ENCODE measurements around the gene PMEL. TPM values are rescaled to one million over a fixed set of nuclear protein-coding genes. Genes with fewer than 3 reads are reported as not detected.
"Not testable (repeated sequence)": the region's sequence is repeated elsewhere in the genome, so short reads cannot be mapped to it uniquely, and the experiment has no call there.

Gene PMEL
- total RNA-seq, 4 donors from 2014 or later: 1.7 to 5.8 (median 3.0) TPM

DNA sequence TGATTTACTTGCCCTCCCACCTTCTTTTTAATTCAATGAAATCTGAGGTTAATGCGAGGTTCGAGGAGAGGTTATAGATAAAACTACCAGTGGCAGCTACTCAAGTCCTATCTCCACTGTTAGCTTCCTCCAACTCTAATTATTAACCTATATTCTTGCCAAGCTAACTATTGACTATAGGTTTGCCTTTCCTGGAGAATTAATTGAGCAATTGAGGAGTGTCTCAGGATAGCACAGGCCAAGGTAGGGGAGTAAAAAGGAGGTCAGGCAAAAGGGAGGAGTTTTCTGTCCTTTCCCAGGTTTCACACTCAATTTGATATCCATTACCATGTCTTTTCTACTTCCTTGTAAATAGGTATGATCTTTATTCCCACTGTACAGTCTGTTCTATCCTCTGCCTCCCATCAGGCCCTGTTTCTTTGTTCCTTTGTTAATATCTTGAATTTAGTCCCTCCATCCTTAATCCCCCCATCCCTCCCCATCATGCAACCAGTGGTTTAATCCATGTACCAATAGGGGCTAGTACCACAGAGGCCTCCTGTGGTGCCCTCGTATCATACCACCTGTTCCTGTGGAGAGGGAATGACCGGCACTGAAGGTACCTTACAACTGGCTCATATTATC, 27.5 kb upstream of the PMEL start:
- H3K4me3 ChIP-seq (replicated peaks in 1 of 3): no peak overlapping the region
- H3K36me3 ChIP-seq: peaks cover 42 to 57% of the 10 kb centered on the region in 2 donors
- TF ChIP-seq, protein P1, sequence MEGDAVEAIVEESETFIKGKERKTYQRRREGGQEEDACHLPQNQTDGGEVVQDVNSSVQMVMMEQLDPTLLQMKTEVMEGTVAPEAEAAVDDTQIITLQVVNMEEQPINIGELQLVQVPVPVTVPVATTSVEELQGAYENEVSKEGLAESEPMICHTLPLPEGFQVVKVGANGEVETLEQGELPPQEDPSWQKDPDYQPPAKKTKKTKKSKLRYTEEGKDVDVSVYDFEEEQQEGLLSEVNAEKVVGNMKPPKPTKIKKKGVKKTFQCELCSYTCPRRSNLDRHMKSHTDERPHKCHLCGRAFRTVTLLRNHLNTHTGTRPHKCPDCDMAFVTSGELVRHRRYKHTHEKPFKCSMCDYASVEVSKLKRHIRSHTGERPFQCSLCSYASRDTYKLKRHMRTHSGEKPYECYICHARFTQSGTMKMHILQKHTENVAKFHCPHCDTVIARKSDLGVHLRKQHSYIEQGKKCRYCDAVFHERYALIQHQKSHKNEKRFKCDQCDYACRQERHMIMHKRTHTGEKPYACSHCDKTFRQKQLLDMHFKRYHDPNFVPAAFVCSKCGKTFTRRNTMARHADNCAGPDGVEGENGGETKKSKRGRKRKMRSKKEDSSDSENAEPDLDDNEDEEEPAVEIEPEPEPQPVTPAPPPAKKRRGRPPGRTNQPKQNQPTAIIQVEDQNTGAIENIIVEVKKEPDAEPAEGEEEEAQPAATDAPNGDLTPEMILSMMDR (IDR thresholded peaks at IDR 0.05): no peak
- no peak for TF ChIP-seq POLR2A (IDR thresholded peaks at IDR 0.05)
- no peaks in the 10 kb centered on the region for H3K27me3 ChIP-seq
- intact Hi-C loops (cut with DNase I): loop anchor here (5.0 kb wide), 1 partner anchor 34 kb away; no protein-coding TSS in a partner anchor
- no peak for DNase-seq
- H3K27ac ChIP-seq: no peak overlapping the region
- H3K9me3 ChIP-seq: no peaks in the 10 kb centered on the region
- H3K4me1 ChIP-seq: peaks cover 9% of the 10 kb centered on the region in 2 donors
- 89 to 91% methylated on average over 4 of the region's 4 CpGs for WGBS, 2 donors

DNA sequence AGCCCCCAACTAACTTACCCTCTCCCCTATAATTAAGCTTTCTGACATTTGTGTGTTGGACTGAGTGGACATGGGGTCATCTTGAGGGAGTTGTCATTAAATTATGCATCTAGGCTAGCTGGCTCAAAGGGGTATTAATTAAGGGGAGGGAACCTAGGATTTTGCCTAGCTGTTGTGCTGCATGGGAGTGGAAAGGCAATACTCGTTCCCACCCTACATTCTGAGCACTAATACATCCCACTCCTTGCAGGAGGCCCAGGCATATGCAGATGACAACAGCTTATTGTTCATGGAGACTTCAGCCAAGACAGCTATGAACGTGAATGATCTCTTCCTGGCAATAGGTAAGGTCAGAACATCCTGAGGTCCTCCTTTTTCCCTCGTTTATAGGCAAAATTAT, 25.3 kb upstream of the PMEL start:
- WGBS, 2 donors: 88 to 90% methylated on average over 3 of the region's 3 CpGs

DNA sequence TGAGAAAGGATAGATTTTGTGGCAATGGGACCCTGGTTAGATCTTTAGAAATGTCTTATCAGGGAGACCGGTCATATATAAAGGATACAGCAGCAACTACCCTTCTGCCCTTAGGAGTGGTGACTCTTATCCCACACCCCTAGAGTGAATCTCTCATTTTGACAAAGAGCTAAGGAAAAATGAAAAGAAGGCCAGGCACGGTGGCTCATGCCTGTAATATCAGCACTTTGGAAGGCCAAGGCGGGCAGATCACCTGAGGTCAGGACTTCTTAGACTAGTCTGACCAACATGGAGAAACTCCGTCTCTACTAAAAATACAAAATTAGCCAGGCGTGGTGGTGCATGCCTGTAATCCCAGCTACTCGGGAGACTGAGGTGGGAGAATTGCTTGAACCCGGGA, 20.1 kb upstream of the PMEL start:
- DNase-seq; intact Hi-C loops (cut with DNase I); H3K27ac ChIP-seq; H3K27me3 ChIP-seq; H3K4me1 ChIP-seq; H3K9me3 ChIP-seq; H3K4me3 ChIP-seq (replicated peaks in 1 of 3): not testable (repeated sequence)
- peaks cover 42 to 58% of the 10 kb centered on the region in 2 donors for H3K36me3 ChIP-seq
- 83 to 87% methylated on average over 7 of the region's 7 CpGs for WGBS, 2 donors

More for the DNA sequence above, 25.3 kb upstream of the PMEL start:
- H3K36me3 ChIP-seq: peaks cover 60 to 73% of the 10 kb centered on the region in 2 donors
- no peaks in the 10 kb centered on the region for H3K9me3 ChIP-seq
- H3K4me3 ChIP-seq (replicated peaks in 1 of 3): no peak overlapping the region
- DNase-seq: no peak
- intact Hi-C loops (cut with DNase I): loop anchor here (5.0 kb wide), 1 partner anchor 36 kb away; no protein-coding TSS in a partner anchor
- H3K27me3 ChIP-seq: no peaks in the 10 kb centered on the region
- H3K27ac ChIP-seq: no peak overlapping the region
- TF ChIP-seq, protein P1 (IDR thresholded peaks at IDR 0.05): no peak
- no peak for TF ChIP-seq POLR2A (IDR thresholded peaks at IDR 0.05)
- H3K4me1 ChIP-seq: no peaks in the 10 kb centered on the region

DNA sequence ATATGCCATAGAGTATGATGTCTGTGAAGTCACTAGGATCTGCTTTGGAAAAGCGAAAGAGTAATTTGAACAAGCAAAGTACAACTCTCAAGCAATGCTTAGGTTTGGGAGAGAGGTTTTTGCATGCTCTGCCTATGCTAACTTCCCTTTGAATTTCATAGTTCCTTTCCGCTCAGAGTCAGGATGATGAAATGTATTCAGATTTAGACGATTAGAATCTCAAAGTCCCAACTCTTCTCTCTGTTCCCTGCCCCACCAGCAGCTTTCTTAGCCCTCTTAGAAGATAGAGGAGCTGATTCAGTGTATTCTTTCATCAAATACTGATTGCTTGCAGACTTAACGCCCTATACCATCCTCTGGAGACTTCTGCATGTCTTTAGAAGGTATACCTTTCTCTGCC, 19.5 kb upstream of the PMEL start:
- peaks cover 35 to 58% of the 10 kb centered on the region in 2 donors for H3K36me3 ChIP-seq
- DNase-seq: no peak
- H3K9me3 ChIP-seq: no peaks in the 10 kb centered on the region
- 90 to 95% methylated on average over 4 of the region's 4 CpGs for WGBS, 2 donors
- H3K4me3 ChIP-seq (replicated peaks in 1 of 3): no peak overlapping the region
- H3K4me1 ChIP-seq: no peaks in the 10 kb centered on the region
- intact Hi-C loops (cut with DNase I): no loop called here
- no peaks in the 10 kb centered on the region for H3K27me3 ChIP-seq
- H3K27ac ChIP-seq: no peak overlapping the region
- TF ChIP-seq, protein P1 (IDR thresholded peaks at IDR 0.05): no peak
- TF ChIP-seq POLR2A (IDR thresholded peaks at IDR 0.05): no peak

DNA sequence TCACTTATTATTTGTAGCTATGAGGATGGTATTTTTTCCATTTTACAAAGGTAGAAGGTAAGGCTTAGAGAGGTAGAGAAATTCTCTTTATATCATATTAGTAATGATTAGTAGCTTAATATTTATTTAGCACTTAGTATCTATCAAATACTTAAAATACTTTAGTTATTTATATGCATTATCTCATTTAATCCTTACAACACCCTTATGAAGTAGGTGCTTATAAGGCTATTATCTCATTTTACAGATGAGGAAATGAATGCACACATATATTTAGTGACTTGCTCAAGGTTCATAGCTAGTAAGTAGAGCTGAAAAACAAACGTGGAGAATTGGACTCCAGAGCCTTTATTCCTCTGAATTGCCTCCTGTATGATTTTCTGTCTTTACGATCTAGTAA, 19.0 kb upstream of the PMEL start:
- 71 to 84% methylated on average over 2 of the region's 2 CpGs for WGBS, 2 donors
- DNase-seq: no peak
- Histone ChIP-seq H3K4me1 (no peaks in the 10 kb centered on the region), H3K36me3 (peaks cover 30 to 53% of the 10 kb centered on the region in 2 donors), H3K27me3 (no peaks in the 10 kb centered on the region), H3K9me3 (no peaks in the 10 kb centered on the region), H3K4me3 (replicated peaks in 1 of 3) (no peak overlapping the region), H3K27ac (no peak overlapping the region)
- intact Hi-C loops (cut with DNase I): no loop called here
- TF ChIP-seq, protein P1 (IDR thresholded peaks at IDR 0.05): no peak
- TF ChIP-seq POLR2A (IDR thresholded peaks at IDR 0.05): no peak

Data from thyroid gland (tissue), 4 donors.